ENCODE measurements around the gene IL1RAPL2. TPM values are rescaled to one million over a fixed set of nuclear protein-coding genes. Genes with fewer than 3 reads are reported as not detected.

IL1RAPL2 gene
- total RNA-seq, 4 donors from 2014 or later: 0.50 to 1.3 (median 0.67) TPM

DNA sequence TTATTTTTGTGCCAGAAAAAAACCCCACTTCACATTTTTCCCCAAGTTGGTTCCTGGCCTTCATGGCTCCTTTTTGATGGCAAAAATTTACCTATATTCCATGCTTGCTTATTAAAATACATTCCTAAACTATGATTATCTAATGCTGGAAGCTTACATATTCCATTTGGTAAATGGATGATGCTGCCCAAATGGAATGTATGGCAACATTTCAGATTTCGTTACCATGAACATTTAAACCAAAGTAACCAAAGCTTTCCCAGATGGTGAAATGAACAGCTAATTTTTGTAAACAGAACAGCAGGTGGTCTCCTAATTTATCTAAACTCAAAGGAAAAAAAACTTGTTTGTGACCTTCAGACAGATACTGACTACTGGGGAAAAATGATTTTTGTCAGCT, 765.2 kb downstream of the IL1RAPL2 start:
- no peak overlapping the region for H3K27ac ChIP-seq (replicated peaks in 1 of 4)
- no peak for DNase-seq (ENCODE audit: extremely low spot score)
- no peaks in the 10 kb centered on the region for H3K36me3 ChIP-seq
- intact Hi-C loops (cut with DNase I): no loop called here
- TF ChIP-seq EP300 (IDR thresholded peaks at IDR 0.05) (no peak), POLR2A (IDR thresholded peaks at IDR 0.05; ENCODE audit: low read depth) (no peak), POLR2AphosphoS5 (IDR thresholded peaks at IDR 0.05) (no peak)
- TF ChIP-seq, protein P1, sequence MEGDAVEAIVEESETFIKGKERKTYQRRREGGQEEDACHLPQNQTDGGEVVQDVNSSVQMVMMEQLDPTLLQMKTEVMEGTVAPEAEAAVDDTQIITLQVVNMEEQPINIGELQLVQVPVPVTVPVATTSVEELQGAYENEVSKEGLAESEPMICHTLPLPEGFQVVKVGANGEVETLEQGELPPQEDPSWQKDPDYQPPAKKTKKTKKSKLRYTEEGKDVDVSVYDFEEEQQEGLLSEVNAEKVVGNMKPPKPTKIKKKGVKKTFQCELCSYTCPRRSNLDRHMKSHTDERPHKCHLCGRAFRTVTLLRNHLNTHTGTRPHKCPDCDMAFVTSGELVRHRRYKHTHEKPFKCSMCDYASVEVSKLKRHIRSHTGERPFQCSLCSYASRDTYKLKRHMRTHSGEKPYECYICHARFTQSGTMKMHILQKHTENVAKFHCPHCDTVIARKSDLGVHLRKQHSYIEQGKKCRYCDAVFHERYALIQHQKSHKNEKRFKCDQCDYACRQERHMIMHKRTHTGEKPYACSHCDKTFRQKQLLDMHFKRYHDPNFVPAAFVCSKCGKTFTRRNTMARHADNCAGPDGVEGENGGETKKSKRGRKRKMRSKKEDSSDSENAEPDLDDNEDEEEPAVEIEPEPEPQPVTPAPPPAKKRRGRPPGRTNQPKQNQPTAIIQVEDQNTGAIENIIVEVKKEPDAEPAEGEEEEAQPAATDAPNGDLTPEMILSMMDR (IDR thresholded peaks at IDR 0.05): no peak
- no peaks in the 10 kb centered on the region for H3K4me1 ChIP-seq
- WGBS: 50% methylated on average over 1 of the region's 1 CpG
- H3K9me3 ChIP-seq: no peaks in the 10 kb centered on the region
- no peak overlapping the region for H3K4me3 ChIP-seq
- peaks cover 0 to 5% (median 0%) of the 10 kb centered on the region in 4 donors for H3K27me3 ChIP-seq

DNA sequence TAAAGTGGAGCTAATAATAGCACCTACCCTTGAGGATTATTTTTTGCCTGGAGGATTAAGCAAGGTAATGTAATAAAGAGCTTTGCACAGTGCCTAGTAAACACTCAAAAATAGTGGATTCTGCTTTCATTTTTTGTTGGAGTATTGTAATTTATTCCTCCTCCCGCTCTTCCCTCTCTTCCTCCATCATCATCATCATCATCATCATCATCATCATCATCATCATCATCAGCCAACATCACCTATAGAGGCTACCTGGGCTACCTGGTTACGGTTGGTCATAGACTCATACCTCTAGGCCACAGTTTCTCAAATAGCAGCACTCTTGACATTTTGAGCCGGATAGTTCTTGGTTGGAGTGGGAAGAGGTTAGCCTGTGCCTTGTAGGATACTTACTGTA, 781.4 kb downstream of the IL1RAPL2 start:
- Histone ChIP-seq H3K27me3 (no peaks in the 10 kb centered on the region), H3K4me3 (no peak overlapping the region), H3K36me3 (no peaks in the 10 kb centered on the region), H3K4me1 (no peaks in the 10 kb centered on the region), H3K9me3 (no peaks in the 10 kb centered on the region), H3K27ac (replicated peaks in 1 of 4) (no peak overlapping the region)
- no peak for TF ChIP-seq EP300 (IDR thresholded peaks at IDR 0.05)
- TF ChIP-seq, protein P1 (IDR thresholded peaks at IDR 0.05): no peak
- TF ChIP-seq POLR2A (IDR thresholded peaks at IDR 0.05; ENCODE audit: low read depth): no peak
- no peak for TF ChIP-seq POLR2AphosphoS5 (IDR thresholded peaks at IDR 0.05)
- WGBS: 76% methylated on average over 3 of the region's 3 CpGs
- intact Hi-C loops (cut with DNase I): no loop called here
- no peak for DNase-seq (ENCODE audit: extremely low spot score)

GRCh38 chrX:105349476-105349875, 783.5 kb downstream of the IL1RAPL2 start:
- TF ChIP-seq, protein P1 (IDR thresholded peaks at IDR 0.05): no peak
- TF ChIP-seq POLR2AphosphoS5 (IDR thresholded peaks at IDR 0.05) (no peak), EP300 (IDR thresholded peaks at IDR 0.05) (no peak), POLR2A (IDR thresholded peaks at IDR 0.05; ENCODE audit: low read depth) (no peak)
- intact Hi-C loops (cut with DNase I): no loop called here
- H3K36me3 ChIP-seq: no peaks in the 10 kb centered on the region

GRCh38 chrX:105375816-105376215, 809.8 kb downstream of the IL1RAPL2 start:
- no peaks in the 10 kb centered on the region for H3K4me1 ChIP-seq
- H3K4me3 ChIP-seq: no peak overlapping the region
- intact Hi-C loops (cut with DNase I): no loop called here
- no peak overlapping the region for H3K27ac ChIP-seq (replicated peaks in 1 of 4)
- H3K9me3 ChIP-seq: peaks cover 0 to 3% (median 0%) of the 10 kb centered on the region in 4 donors
- no peaks in the 10 kb centered on the region for H3K27me3 ChIP-seq
- no peaks in the 10 kb centered on the region for H3K36me3 ChIP-seq
- TF ChIP-seq POLR2AphosphoS5 (IDR thresholded peaks at IDR 0.05): no peak
- TF ChIP-seq POLR2A (IDR thresholded peaks at IDR 0.05; ENCODE audit: low read depth): no peak
- no peak for TF ChIP-seq EP300 (IDR thresholded peaks at IDR 0.05)
- TF ChIP-seq, protein P1 (IDR thresholded peaks at IDR 0.05): no peak
- 35% methylated on average over 2 of the region's 2 CpGs for WGBS
- no peak for DNase-seq (ENCODE audit: extremely low spot score)

More at GRCh38 chrX:105349476-105349875, 783.5 kb downstream of the IL1RAPL2 start:
- H3K27ac ChIP-seq (replicated peaks in 1 of 4): no peak overlapping the region
- H3K4me1 ChIP-seq: no peaks in the 10 kb centered on the region
- H3K4me3 ChIP-seq: no peak overlapping the region
- no peak for DNase-seq (ENCODE audit: extremely low spot score)
- H3K9me3 ChIP-seq: no peaks in the 10 kb centered on the region
- no peaks in the 10 kb centered on the region for H3K27me3 ChIP-seq

DNA sequence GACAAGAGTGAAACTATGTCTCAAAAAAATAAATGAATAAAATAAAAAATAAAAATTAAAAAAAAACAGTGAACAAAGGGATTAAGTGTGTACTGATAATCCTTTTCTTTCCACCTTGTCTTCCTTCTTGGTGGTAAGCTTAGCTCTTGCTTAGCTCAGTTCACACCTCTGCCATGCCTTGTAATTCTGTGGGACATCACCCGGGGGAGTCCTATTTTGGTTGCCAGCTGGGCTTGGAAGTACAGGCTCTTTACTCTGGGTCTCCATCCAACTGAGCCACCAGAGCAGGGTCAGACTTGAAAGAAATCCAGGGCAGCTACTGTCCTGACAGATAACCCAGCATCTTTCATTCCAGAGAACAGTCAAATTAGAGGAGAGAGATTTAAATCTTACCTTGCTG, 858.7 kb downstream of the IL1RAPL2 start:
- no peak overlapping the region for H3K4me3 ChIP-seq
- WGBS: 78% methylated on average over 1 of the region's 1 CpG
- no peaks in the 10 kb centered on the region for H3K27me3 ChIP-seq
- no peak overlapping the region for H3K27ac ChIP-seq (replicated peaks in 1 of 4)
- intact Hi-C loops (cut with DNase I): no loop called here
- no peaks in the 10 kb centered on the region for H3K9me3 ChIP-seq
- DNase-seq (ENCODE audit: extremely low spot score): no peak
- no peaks in the 10 kb centered on the region for H3K4me1 ChIP-seq
- TF ChIP-seq, protein P1 (IDR thresholded peaks at IDR 0.05): no peak
- TF ChIP-seq POLR2A (IDR thresholded peaks at IDR 0.05; ENCODE audit: low read depth): no peak
- TF ChIP-seq EP300 (IDR thresholded peaks at IDR 0.05): no peak
- TF ChIP-seq POLR2AphosphoS5 (IDR thresholded peaks at IDR 0.05): no peak
- H3K36me3 ChIP-seq: no peaks in the 10 kb centered on the region

All from esophagus muscularis mucosa (tissue), 4 donors.